GM18502 (cell line): ENCODE data around the gene USP48.

Experiments used
- ATAC-seq: cut with Tn5 transposase; IDR thresholded peaks from one replicate; pipeline ENCODE4 v1.9.1; 2021; ENCODE audit warnings: mild to moderate bottlenecking; ENCODE audit not compliant: unreplicated experiment, poor library complexity

The USP48 gene

GRCh38 chr1:21628798-21629393 lies 154.1 kb downstream of the USP48 start:
- no peak for ATAC-seq
